Measurements from ENCODE around the gene AVEN.
"Not testable (repeated sequence)": the region's sequence is repeated elsewhere in the genome, so short reads cannot be mapped to it uniquely, and the experiment has no call there.

Gene AVEN

DNA sequence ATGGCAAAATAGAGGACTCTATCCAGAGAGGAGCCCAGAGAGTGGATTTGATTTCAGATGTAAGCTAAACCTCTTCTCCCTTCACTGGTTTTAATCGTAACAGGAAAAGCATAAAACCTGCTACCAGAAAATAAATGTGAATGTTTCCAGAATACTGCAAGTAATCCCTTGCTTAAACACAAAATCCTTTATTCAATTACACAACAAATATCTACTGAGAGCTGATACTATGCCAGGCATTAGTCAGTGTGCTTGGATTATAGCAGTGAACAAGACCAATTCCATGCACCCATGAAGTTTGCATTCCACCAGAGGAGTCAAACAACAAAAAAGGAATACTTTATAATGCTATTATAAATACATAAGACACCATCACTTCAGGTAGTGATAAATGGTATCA, 15.1 kb downstream of the AVEN start:
- no peak overlapping the region for H3K4me3 ChIP-seq (ENCODE audit: low read depth, low read length)
- TF ChIP-seq, protein P1, sequence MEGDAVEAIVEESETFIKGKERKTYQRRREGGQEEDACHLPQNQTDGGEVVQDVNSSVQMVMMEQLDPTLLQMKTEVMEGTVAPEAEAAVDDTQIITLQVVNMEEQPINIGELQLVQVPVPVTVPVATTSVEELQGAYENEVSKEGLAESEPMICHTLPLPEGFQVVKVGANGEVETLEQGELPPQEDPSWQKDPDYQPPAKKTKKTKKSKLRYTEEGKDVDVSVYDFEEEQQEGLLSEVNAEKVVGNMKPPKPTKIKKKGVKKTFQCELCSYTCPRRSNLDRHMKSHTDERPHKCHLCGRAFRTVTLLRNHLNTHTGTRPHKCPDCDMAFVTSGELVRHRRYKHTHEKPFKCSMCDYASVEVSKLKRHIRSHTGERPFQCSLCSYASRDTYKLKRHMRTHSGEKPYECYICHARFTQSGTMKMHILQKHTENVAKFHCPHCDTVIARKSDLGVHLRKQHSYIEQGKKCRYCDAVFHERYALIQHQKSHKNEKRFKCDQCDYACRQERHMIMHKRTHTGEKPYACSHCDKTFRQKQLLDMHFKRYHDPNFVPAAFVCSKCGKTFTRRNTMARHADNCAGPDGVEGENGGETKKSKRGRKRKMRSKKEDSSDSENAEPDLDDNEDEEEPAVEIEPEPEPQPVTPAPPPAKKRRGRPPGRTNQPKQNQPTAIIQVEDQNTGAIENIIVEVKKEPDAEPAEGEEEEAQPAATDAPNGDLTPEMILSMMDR (IDR thresholded peaks at IDR 0.05; ENCODE audit: insufficient read depth, low read depth, low read length, missing control alignments), result no peak
- DNase-seq (ENCODE audit: low read depth), result no peak

DNA sequence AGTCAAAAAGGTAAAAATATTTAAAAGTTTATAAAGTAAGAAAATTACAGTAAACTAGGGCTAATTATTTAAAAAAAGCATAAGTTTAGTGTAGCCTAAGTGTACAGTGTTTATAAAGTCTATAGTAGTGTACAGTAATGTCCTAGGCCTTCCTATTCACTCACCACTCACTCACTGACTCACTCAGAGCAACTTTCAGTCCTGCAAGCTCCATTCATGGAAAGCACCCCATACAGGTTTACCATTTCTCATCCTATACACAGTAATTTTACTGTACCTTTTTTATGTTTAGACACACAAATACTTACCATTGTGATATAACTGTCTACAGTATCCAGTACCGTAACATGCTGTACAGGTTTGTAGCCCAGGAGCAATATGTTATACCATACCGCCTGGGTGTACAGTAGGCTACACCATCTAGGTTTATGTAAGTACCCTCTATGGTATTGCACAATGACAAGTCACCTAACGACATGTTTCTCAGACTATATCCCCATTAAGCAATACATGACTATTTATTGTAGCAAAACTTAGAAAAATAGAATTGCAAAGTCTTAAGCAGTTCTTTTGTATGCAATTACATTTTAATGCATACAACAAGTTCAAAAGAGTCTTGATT, 19.5 kb downstream of the AVEN start:
- no peak for DNase-seq (ENCODE audit: low read depth)
- H3K4me3 ChIP-seq (ENCODE audit: low read depth, low read length), result no peak overlapping the region
- TF ChIP-seq, protein P1 (IDR thresholded peaks at IDR 0.05; ENCODE audit: insufficient read depth, low read depth, low read length, missing control alignments), result no peak

DNA sequence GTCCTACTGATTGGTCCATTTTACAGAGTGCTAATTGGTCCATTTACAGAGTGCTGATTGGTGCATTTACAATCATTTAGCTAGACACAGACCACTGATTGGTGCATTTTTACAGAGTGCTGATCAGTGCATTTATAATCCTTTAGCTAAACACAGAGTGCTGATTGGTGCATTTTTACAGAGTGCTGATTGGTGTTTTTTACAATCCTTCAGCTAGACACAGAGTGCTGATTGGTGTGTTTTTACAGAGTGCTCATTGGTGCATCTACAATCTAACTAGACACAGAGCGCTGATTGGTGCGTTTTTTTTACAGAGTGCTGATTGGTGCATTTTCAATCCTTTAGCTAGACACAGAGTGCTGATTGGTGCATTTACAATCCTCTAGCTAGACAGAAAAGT, 20.3 kb downstream of the AVEN start:
- not testable (repeated sequence) for H3K4me3 ChIP-seq (ENCODE audit: low read depth, low read length); DNase-seq (ENCODE audit: low read depth)

DNA sequence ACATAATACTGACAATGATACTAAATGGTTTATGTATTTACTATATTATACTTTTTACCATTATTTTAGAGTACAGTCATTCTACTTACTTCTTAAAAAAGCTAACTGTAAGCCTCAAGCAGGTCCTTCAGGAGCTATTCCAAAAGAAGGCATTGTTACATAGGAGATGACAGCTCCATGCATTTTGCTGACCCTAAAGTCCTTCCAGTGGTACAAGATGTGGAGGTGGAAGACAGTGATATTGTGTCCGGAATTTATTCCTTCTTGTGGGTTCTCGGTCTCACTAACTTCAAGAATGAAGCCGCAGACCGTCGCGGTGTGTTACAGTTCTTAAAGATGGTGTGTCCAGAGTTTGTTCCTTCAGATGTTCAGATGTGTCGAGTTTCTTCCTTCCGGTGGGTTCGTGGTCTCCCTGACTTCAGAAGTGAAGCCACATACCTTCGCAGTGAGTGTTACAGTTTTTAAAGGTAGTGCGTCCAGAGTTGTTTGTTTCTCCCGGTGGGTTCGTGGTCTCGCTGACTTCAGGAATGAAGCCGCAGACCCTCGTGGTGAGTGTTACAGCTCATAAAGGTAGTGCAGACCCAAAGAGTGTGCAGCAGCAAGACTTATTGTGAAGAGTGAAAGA, 20.9 kb downstream of the AVEN start:
- no peak for DNase-seq (ENCODE audit: low read depth)
- no peak overlapping the region for H3K4me3 ChIP-seq (ENCODE audit: low read depth, low read length)
- TF ChIP-seq, protein P1 (IDR thresholded peaks at IDR 0.05; ENCODE audit: insufficient read depth, low read depth, low read length, missing control alignments), result no peak

DNA sequence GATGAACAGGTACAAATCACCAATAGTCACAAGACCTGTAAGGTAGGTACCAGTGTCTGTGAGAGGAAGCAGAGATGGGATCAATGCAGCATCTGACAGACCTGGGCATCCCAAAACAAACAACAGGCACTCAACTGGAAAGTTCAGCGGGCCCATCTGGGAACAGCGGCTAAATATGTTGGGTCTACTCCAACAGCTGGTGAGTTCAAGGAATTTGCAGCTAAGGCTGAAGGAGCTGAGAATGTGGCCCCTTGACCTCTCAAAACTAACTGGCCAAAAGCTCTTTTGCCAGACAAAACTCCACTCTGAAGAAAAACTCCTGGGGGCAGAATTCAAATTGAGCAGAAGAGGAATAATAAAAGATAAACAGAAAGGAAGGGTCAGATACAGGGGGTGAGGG, 24.4 kb downstream of the AVEN start:
- TF ChIP-seq, protein P1 (IDR thresholded peaks at IDR 0.05; ENCODE audit: insufficient read depth, low read depth, low read length, missing control alignments), result no peak
- DNase-seq (ENCODE audit: low read depth), result no peak
- H3K4me3 ChIP-seq (ENCODE audit: low read depth, low read length), result no peak overlapping the region

DNA sequence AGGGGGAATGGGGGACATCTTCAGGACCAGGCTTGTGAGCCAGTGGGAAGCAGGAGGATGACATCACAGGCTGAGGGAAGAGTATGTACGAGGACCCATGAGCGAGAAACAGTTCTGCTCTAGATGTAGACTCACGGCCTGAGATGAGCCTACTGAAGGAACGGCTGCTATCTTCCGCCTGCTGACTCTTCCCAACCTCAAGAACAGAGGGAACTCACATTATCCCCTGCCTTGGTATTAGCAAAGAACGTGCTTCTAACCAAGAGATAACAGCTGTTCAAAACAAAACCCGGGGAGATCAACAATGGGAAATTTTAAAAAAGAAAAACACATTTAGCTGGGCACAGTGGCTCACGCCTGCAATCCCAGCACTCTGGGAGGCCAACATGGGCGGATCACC, 25.3 kb downstream of the AVEN start:
- no peak overlapping the region for H3K4me3 ChIP-seq (ENCODE audit: low read depth, low read length)
- TF ChIP-seq, protein P1 (IDR thresholded peaks at IDR 0.05; ENCODE audit: insufficient read depth, low read depth, low read length, missing control alignments), result no peak
- no peak for DNase-seq (ENCODE audit: low read depth)

DNA sequence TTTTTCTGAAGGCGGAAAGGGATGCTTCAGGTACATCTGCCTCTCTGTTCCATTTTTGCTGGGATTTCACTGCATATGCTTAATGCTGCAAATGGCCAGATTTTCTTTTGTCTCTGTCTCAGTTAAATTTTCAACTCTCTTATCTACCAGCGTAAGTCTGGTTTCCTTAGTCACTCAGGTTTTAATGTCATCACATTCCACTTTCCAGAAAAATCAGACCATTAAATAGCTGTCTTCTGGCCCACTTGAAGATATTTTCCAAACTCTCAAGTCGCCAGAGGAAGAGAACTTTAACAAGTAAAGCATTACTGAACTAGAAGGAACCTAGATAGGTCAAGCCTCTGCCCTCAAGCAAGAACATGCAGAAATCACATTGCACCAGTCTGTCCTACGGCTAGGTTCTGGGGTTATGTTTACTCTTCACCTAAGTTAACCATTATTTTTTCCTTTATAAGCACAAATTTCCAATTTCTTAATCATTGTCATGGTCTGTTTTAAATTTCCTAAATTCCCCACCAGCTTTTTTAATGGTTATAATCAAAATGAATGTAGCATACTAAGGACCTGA, 26.5 kb downstream of the AVEN start:
- no peak overlapping the region for H3K4me3 ChIP-seq (ENCODE audit: low read depth, low read length)
- no peak for DNase-seq (ENCODE audit: low read depth)
- TF ChIP-seq, protein P1 (IDR thresholded peaks at IDR 0.05; ENCODE audit: insufficient read depth, low read depth, low read length, missing control alignments), result no peak

All from GM12865 (cell line).